A673 (cell line): Measurements from ENCODE around the gene LMNB1.

Experiments
- EZH2 ChIP-seq: fragments of 200-600 bp; sonication (generic); IDR thresholded peaks from 2 replicates; pipeline ENCODE4 v1.6.1; 2017; ENCODE audit warnings: borderline replicate concordance, low read depth, mild to moderate bottlenecking, mixed read lengths, antibody characterized with exemption, low read length; ENCODE audit not compliant: poor library complexity, severe bottlenecking
- TF ChIP-seq, protein P1 (sequence below): fragments of 300-800, 200-600 bp; sonication (generic); conservative IDR thresholded peaks from 2 replicates; pipeline ENCODE4 v1.5.1; 2017; ENCODE audit warnings: low read depth, mild to moderate bottlenecking, antibody characterized with exemption, low read length, moderate library complexity, mixed read lengths

- TF ChIP-seq, protein P1, sequence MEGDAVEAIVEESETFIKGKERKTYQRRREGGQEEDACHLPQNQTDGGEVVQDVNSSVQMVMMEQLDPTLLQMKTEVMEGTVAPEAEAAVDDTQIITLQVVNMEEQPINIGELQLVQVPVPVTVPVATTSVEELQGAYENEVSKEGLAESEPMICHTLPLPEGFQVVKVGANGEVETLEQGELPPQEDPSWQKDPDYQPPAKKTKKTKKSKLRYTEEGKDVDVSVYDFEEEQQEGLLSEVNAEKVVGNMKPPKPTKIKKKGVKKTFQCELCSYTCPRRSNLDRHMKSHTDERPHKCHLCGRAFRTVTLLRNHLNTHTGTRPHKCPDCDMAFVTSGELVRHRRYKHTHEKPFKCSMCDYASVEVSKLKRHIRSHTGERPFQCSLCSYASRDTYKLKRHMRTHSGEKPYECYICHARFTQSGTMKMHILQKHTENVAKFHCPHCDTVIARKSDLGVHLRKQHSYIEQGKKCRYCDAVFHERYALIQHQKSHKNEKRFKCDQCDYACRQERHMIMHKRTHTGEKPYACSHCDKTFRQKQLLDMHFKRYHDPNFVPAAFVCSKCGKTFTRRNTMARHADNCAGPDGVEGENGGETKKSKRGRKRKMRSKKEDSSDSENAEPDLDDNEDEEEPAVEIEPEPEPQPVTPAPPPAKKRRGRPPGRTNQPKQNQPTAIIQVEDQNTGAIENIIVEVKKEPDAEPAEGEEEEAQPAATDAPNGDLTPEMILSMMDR, result no peak
- no peak for TF ChIP-seq EZH2
Observed at GRCh38 chr5:126826619-126827215, 49.8 kb downstream of the LMNB1 start.
